GM21529 (cell line): Measurements from ENCODE around the gene HDAC11.
"Not testable (repeated sequence)": the region's sequence is repeated elsewhere in the genome, so short reads cannot be mapped to it uniquely, and the experiment has no call there.

Experiments used
- ATAC-seq: cut with Tn5 transposase; IDR thresholded peaks from one replicate; pipeline ENCODE4 v1.9.1; 2021; ENCODE audit not compliant: unreplicated experiment

Gene HDAC11

DNA sequence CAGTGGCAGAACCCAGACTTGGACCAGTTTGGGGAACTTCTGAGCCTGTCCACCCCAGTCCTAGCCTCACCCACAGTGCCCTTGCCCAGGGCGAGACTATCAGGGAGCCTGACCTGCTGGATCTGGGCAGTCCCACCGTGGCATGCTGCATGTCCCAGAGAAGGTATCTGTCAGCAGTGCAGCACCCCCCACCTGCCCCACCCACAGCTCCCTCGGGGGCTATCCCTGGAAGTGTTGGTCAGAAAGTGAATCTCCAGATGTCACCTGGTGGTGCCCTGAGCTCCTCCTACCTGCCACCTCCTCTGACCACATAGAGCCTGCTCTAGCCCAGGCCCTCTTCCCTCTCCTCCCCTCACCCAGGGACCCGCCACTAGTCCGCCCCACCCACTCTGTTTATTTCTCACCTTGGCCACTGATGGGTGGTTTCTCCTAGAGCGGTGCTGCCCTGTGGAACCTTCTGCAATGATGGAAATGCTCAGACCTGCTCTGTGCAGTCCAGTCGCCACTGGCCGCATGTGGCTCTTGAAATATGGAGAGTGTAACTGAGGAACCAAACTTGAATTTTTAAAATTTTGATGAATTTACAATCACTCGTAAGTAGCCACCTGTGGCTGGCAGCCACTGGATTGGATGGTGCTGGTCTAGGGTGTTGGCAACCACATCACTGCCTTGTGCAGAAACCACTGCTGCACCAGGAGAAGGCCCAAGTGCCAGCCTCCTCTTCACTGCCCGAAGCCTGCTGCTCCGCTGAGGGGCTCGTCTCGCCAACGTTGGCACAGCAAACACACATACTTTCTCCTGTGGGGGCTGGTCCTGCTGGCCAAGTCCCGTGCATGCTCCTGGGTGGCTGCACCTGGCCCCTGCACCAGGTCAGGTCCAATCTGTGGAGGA is 13.1 kb downstream of the HDAC11 start:
- no peak for ATAC-seq

DNA sequence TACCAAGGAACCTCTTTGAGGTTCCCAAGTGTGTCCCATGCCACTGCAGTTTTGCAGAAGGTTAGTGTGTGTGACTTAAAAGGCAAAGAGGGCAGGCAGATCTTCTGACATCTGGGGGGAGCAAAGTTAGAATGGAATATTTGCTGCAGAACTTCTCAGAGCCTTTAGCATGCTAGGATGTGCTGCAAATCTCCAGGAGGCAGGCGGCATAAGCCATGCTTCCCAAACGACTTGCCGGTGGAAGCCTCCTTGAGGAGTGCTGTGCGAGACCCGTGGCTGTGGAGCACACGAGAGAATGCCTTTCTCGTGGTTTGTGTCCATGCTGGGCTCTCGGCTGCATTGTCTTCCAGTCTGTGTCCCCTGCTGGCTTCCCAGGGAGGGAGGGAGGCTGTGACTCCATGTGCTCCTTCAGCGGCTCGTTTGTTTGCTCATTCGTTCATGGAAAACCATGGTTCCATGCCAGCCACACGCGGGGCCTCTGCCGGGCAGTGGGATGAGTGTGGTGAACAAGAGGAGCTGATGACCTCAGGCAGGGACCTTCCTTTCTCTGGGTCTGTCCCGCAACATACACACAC is 13.8 kb downstream of the HDAC11 start:
- ATAC-seq: no peak

- ATAC-seq: no peak
Measured at GRCh38 chr3:13494463-13495350, 14.6 kb downstream of the HDAC11 start.

DNA sequence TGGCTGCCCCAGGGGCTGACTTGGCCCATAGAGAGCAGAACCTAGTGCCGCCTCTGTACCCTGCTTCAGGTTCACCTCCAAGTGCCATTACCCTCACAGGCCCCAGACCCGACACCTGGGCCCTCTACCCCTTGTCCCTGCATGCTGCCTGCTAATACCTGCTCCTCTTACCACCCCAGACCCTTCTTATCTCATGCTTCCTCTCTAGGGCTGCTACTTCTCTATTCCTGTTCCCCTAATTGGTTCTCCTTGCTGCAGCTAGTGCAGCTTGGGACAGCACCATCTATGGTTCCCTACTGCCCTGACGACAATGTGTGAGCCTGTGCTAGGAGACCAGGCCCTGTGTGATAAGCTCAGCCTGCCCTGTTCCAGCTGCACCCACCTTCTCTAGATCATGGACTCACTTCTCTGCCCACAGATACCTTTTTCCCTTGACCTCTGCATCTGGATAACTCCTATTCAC is 15.3 kb downstream of the HDAC11 start:
- no peak for ATAC-seq

GRCh38 chr3:13495921-13496723 is 16.0 kb downstream of the HDAC11 start:
- peak; percentile 69 for ATAC-seq

GRCh38 chr3:13496879-13497278 is 16.8 kb downstream of the HDAC11 start:
- ATAC-seq: no peak

DNA sequence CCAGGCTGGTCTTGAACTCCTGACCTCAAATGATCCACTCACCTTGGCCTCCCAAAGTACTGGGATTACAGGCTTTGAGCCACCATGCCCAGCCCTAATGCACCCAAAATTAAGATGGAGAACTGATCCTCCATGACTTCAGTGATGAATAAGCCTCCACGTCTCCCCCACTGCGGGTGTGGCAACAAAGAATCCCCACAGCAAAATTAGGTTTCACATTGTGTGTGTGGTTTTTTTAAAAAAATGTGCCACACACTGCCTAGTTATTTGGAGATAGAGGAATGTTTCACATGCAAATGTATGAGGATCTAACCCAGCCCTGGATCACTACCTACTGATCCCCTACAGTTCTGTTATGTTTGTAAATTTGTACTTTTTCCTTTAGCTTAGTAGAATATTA is 17.3 kb downstream of the HDAC11 start:
- no peak for ATAC-seq

- no peak for ATAC-seq
Measured at GRCh38 chr3:13498354-13499060, 18.4 kb downstream of the HDAC11 start.

GRCh38 chr3:13499246-13499645 is 19.1 kb downstream of the HDAC11 start:
- ATAC-seq: not testable (repeated sequence)

DNA sequence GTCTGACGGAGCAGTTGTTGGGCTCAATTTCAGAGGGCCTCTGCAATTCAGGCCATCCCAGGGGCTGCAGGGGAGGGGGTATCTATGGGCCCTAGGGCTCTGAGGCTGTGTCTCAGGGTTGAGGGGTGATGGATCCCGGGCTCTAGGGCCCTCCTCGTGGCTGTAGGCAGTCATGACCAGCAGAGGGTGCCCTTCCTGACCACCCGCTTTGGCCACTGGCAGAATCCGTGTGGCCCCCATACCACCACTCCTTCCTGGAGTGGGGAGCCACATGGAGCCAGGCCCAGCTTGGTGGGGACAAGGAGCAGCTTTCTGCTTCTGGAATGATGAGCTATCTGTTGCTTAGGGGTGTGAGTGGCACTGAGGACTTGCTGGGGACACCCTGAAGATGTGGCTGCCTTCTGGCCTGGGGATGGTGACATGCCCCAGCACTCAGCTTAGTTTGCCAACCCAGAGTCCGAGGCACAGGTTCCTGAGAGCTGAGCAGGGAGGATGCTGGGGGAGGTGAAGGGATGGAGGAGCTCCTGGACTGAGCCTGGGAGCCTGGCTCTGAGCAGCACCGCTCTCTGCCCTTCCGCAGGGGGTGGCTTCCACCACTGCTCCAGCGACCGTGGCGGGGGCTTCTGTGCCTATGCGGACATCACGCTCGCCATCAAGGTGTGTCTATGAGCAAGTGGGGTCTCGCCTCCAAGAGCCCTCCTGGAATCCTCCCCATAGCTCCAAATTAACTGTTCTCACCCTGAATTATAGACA is 20.2 kb downstream of the HDAC11 start:
- ATAC-seq: no peak

- ATAC-seq: no peak
Measured at GRCh38 chr3:13501056-13501455, 20.9 kb downstream of the HDAC11 start.

DNA sequence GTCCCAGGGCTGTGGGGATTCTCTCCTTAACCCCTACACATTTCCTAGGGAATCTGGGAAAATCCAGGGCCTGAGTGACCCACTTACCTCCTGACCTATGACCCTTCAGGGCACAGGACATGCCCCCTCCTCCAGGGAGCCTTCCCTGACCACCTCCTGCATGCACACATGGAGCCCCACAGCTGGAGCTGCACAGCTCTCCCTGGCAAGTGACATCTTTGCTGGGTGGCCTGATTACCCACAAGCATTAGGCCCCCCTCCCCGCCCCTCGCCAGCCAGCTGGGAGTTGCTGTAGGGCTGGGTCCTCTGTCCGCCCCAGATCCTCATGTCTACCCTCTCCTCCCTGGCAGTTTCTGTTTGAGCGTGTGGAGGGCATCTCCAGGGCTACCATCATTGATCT is 21.4 kb downstream of the HDAC11 start:
- no peak for ATAC-seq

GRCh38 chr3:13501958-13502790 is 22.1 kb downstream of the HDAC11 start:
- ATAC-seq: no peak

GRCh38 chr3:13502791-13503060 is 22.6 kb downstream of the HDAC11 start:
- no peak for ATAC-seq

GRCh38 chr3:13504161-13504831 is 24.2 kb downstream of the HDAC11 start:
- ATAC-seq: no peak

- ATAC-seq: no peak
Measured at GRCh38 chr3:13505147-13506130, 25.3 kb downstream of the HDAC11 start.

GRCh38 chr3:13506239-13506638 is 26.1 kb downstream of the HDAC11 start:
- no peak for ATAC-seq
